ENCODE results near the gene QRFPR.

The QRFPR gene

DNA sequence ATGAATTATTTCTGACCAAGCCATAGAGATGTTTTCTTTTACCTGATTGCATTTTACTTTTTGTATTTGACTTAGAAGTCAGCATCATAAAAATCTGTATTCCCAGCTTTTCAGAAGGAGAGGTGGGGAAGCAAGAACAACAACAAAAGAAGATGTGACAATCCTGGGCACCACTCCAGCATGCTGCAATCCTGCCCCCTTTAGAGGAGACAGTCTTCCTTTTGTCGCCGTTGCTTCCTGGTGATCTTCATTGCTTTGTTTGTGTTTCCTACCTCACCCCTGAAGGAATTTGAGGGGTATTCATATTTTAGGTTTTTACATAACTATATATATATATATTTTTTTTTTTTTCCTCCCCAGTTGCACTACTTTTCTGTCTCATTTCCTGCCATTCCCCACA lies 3.7 kb downstream of the QRFPR start:
- H3K4me2 ChIP-seq (ENCODE audit: low read length), result no peak overlapping the region
- no peaks in the 10 kb centered on the region for H3K9me3 ChIP-seq (replicated peaks; ENCODE audit: low read length)
- H3K27me3 ChIP-seq (ENCODE audit: control insufficient read depth, insufficient read depth, low read length), result peaks cover 35% of the 10 kb centered on the region
- H3K4me3 ChIP-seq (ENCODE audit: low read length), result no peak overlapping the region
- H3K9ac ChIP-seq (ENCODE audit: low read depth, low read length), result no peak overlapping the region
- H3K36me3 ChIP-seq (ENCODE audit: insufficient read depth, low read length), result no peaks in the 10 kb centered on the region
- peaks cover 18% of the 10 kb centered on the region for H3K4me1 ChIP-seq (ENCODE audit: control insufficient read depth, insufficient read depth, low read length)

DNA sequence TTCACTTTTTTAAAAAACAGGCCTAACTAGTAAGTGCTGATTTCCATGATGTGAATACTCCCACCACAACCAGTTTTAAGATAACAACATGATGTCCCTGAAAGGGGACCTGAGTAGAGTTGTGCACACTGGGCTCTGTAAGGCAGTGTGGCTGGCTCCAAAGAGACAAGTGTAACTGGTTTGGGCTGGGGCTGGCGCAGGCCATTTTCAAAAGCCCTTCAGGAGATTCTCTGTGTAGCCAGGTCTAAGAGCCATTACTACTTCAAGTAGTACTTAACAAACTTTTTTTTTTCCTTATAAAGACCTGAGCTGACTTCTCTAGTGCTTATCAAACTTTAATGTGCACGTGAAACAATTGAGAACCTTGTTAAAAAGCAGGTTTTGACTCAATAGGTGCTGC lies 4.3 kb downstream of the QRFPR start:
- Histone ChIP-seq H3K27me3 (ENCODE audit: control insufficient read depth, insufficient read depth, low read length) (peaks cover 31% of the 10 kb centered on the region), H3K9me3 (replicated peaks; ENCODE audit: low read length) (no peaks in the 10 kb centered on the region), H3K4me1 (ENCODE audit: control insufficient read depth, insufficient read depth, low read length) (peaks cover 18% of the 10 kb centered on the region), H3K36me3 (ENCODE audit: insufficient read depth, low read length) (no peaks in the 10 kb centered on the region), H3K9ac (ENCODE audit: low read depth, low read length) (no peak overlapping the region), H3K4me2 (ENCODE audit: low read length) (no peak overlapping the region), H3K4me3 (ENCODE audit: low read length) (no peak overlapping the region)

DNA sequence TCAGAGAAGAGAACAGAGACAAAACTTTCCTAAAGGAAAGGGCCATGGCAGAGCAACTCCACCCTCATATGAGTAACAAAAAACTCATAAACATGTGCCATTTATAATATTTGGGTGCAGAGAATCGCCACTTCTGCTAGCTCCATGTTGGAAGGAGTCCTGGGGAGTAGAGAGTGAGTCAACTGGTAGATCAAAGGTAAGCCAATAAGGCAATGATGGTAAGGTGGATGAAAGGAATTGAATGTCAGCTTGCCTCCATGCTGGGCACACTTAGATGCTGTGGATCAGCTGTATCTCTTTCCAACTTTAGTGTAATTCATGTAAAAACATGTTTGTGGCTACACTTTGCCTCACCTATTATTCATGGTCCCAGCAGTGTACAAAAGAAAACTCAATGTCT lies 4.7 kb downstream of the QRFPR start:
- peaks cover 26% of the 10 kb centered on the region for H3K27me3 ChIP-seq (ENCODE audit: control insufficient read depth, insufficient read depth, low read length)
- H3K36me3 ChIP-seq (ENCODE audit: insufficient read depth, low read length), result no peaks in the 10 kb centered on the region
- H3K4me1 ChIP-seq (ENCODE audit: control insufficient read depth, insufficient read depth, low read length), result peaks cover 18% of the 10 kb centered on the region

DNA sequence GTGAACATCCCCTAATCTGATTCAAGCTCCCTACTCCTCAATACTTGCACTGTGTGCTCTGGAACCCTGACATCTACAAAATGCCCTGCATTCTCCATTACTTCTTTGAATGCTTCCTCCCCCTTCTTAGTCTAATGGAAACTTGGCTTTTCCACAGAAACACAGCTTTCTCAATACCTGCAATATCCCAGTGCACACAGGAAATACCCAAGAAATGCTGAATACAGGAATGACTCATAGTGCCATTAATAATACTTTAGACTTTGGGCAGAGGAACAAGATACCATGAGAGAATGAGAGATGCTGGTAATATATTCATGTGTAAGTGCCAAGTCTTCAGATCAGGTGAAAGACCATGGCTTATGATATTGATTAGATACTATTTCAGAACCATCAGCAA lies 5.6 kb downstream of the QRFPR start:
- Histone ChIP-seq H3K9me3 (replicated peaks; ENCODE audit: low read length) (no peaks in the 10 kb centered on the region), H3K4me3 (ENCODE audit: low read length) (no peak overlapping the region), H3K36me3 (ENCODE audit: insufficient read depth, low read length) (no peaks in the 10 kb centered on the region), H3K27me3 (ENCODE audit: control insufficient read depth, insufficient read depth, low read length) (peaks cover 18% of the 10 kb centered on the region), H3K4me1 (ENCODE audit: control insufficient read depth, insufficient read depth, low read length) (peaks cover 10% of the 10 kb centered on the region), H3K9ac (ENCODE audit: low read depth, low read length) (no peak overlapping the region), H3K4me2 (ENCODE audit: low read length) (no peak overlapping the region)

More for the DNA sequence above, 4.7 kb downstream of the QRFPR start:
- Histone ChIP-seq H3K4me3 (ENCODE audit: low read length) (no peak overlapping the region), H3K9me3 (replicated peaks; ENCODE audit: low read length) (no peaks in the 10 kb centered on the region), H3K4me2 (ENCODE audit: low read length) (no peak overlapping the region), H3K9ac (ENCODE audit: low read depth, low read length) (no peak overlapping the region)

DNA sequence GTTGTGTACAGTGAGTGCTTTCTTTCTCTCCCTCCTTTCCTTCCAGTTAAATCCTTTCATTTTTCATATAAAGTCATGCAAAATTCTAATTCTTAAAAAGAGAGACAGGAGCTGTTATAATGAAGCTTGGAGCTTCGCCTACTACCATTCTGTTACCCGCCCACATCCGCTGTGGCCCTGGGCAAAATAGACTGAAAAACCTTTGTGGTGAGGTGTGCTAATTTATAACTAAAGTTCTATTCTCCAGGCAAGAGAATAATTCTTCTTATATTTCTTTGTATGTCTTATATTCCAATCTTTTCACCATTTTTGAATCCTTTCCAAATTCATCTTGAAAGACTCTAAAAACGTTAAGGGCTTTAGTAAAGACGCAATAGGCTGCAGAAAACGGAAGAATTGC lies 7.0 kb downstream of the QRFPR start:
- Histone ChIP-seq H3K36me3 (ENCODE audit: insufficient read depth, low read length) (no peaks in the 10 kb centered on the region), H3K27me3 (ENCODE audit: control insufficient read depth, insufficient read depth, low read length) (peaks cover 3% of the 10 kb centered on the region), H3K9ac (ENCODE audit: low read depth, low read length) (no peak overlapping the region), H3K4me2 (ENCODE audit: low read length) (no peak overlapping the region), H3K4me3 (ENCODE audit: low read length) (no peak overlapping the region), H3K9me3 (replicated peaks; ENCODE audit: low read length) (no peaks in the 10 kb centered on the region), H3K4me1 (ENCODE audit: control insufficient read depth, insufficient read depth, low read length) (peaks cover 8% of the 10 kb centered on the region)

DNA sequence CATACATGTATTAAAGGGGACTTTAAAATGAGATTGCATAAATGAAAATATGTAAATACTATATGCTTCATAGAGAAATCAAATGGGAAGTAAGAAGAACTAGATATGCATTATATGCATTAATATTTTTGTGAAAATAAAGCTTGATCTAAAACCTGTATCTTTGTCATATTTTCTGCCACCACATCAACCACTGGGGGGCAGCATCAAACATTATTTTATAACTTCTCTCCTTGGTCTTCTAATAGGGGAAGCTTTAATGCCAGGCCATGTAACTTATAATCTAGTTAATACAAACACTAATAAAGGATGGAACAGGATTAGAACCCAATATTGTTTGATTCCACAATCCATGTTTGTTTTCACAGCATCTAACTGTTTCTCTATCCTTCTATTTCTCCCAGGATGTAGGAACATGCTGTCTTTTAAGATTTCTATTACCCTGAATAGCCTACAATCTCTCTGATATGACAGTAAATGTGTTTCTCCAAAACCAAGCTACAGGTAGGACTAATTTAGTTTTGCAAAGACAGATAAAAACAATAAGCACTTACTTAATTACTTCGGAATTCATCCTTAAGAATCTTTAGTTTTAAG lies 10.0 kb downstream of the QRFPR start:
- H3K4me2 ChIP-seq (ENCODE audit: low read length), result no peak overlapping the region
- no peak overlapping the region for H3K9ac ChIP-seq (ENCODE audit: low read depth, low read length)
- no peaks in the 10 kb centered on the region for H3K9me3 ChIP-seq (replicated peaks; ENCODE audit: low read length)
- no peak overlapping the region for H3K4me3 ChIP-seq (ENCODE audit: low read length)
- peaks cover 8% of the 10 kb centered on the region for H3K4me1 ChIP-seq (ENCODE audit: control insufficient read depth, insufficient read depth, low read length)
- no peaks in the 10 kb centered on the region for H3K27me3 ChIP-seq (ENCODE audit: control insufficient read depth, insufficient read depth, low read length)
- no peaks in the 10 kb centered on the region for H3K36me3 ChIP-seq (ENCODE audit: insufficient read depth, low read length)

DNA sequence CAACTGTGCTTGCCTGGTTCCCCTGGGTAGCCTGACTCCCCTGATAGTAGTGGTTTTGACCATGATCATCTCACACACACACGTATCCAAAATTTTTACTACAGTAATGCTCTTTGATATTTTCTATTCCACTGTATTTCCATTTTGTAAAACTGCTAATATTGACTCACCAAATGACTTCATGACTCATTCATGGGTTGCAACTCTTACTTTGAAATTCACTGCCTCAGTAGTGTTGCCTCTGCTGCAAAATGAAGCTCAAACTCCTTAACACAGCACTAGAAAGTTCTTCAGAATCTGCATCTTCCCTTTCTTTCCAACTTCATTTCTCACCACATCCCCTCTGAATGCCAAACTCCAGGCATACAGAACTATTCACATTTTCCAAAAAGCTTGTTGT lies 20.3 kb downstream of the QRFPR start:
- Histone ChIP-seq H3K36me3 (ENCODE audit: insufficient read depth, low read length) (no peaks in the 10 kb centered on the region), H3K4me2 (ENCODE audit: low read length) (no peak overlapping the region), H3K9me3 (replicated peaks; ENCODE audit: low read length) (no peaks in the 10 kb centered on the region), H3K4me3 (ENCODE audit: low read length) (no peak overlapping the region), H3K4me1 (ENCODE audit: control insufficient read depth, insufficient read depth, low read length) (peaks cover 19% of the 10 kb centered on the region), H3K9ac (ENCODE audit: low read depth, low read length) (no peak overlapping the region), H3K27me3 (ENCODE audit: control insufficient read depth, insufficient read depth, low read length) (no peaks in the 10 kb centered on the region)

DNA sequence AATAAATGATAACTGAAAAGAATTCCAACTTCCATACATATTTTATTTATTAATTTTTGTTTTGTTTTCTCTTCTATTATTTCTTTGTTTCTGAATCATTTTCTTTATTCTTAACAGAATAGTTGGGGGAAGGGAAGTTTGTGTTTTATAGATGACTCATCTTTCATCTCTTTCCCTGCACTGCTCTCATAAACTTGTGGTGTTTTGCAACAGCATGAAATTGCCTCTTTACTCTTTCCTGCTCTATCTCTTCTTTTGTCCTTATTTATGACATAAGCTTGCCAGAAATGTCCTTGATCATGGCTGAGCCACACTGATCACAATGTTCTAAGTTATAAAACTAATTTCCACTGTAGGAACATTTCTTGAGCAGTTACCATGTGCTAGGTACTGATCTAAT lies 22.3 kb downstream of the QRFPR start:
- no peaks in the 10 kb centered on the region for H3K9me3 ChIP-seq (replicated peaks; ENCODE audit: low read length)
- no peaks in the 10 kb centered on the region for H3K36me3 ChIP-seq (ENCODE audit: insufficient read depth, low read length)
- no peaks in the 10 kb centered on the region for H3K27me3 ChIP-seq (ENCODE audit: control insufficient read depth, insufficient read depth, low read length)
- H3K4me3 ChIP-seq (ENCODE audit: low read length), result no peak overlapping the region
- H3K4me2 ChIP-seq (ENCODE audit: low read length), result no peak overlapping the region
- H3K9ac ChIP-seq (ENCODE audit: low read depth, low read length), result no peak overlapping the region
- H3K4me1 ChIP-seq (ENCODE audit: control insufficient read depth, insufficient read depth, low read length), result peaks cover 19% of the 10 kb centered on the region

DNA sequence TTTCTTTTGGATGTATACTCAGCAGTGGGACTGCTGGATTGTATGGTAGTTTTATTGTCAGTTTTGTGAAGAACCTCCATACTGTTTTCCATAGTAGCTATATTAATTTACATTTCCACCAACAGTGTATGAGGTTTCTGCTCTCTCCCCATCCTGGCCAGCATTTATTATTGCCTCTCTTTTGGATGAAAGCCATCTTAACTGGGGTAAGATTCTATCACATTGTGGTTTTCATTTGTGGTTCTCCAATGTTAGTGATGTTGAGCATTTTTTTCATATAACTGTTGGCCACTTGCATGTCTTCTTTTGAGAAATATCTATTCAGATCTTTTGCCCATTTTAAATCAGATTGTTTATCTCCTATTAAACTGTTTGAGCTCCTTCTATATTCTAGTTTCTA lies 27.6 kb downstream of the QRFPR start:
- H3K4me2 ChIP-seq (ENCODE audit: low read length), result no peak overlapping the region
- no peaks in the 10 kb centered on the region for H3K36me3 ChIP-seq (ENCODE audit: insufficient read depth, low read length)
- no peak overlapping the region for H3K9ac ChIP-seq (ENCODE audit: low read depth, low read length)
- H3K4me1 ChIP-seq (ENCODE audit: control insufficient read depth, insufficient read depth, low read length), result peaks cover 3% of the 10 kb centered on the region
- H3K9me3 ChIP-seq (replicated peaks; ENCODE audit: low read length), result no peaks in the 10 kb centered on the region
- no peaks in the 10 kb centered on the region for H3K27me3 ChIP-seq (ENCODE audit: control insufficient read depth, insufficient read depth, low read length)
- H3K4me3 ChIP-seq (ENCODE audit: low read length), result no peak overlapping the region

DNA sequence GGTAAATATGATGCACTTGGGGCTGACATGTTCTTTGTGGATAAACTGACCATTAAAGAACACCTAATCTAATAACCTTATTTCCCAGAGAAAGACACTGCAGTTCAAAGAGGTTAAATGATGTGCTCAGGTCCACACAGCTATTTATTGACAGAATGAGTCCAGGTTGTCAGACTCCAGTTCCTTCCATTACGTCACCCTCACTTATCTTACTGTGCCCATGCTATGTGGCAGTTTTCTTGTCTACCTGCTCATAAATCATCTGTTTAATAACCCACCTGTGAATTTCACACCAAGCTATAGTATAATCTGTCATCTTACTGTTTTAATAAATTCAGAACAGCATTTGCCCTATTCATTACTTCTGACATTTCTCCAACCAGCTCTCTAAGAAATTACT lies 36.7 kb downstream of the QRFPR start:
- no peak overlapping the region for H3K4me2 ChIP-seq (ENCODE audit: low read length)
- no peaks in the 10 kb centered on the region for H3K4me1 ChIP-seq (ENCODE audit: control insufficient read depth, insufficient read depth, low read length)
- no peak overlapping the region for H3K4me3 ChIP-seq (ENCODE audit: low read length)
- no peak overlapping the region for H3K9ac ChIP-seq (ENCODE audit: low read depth, low read length)
- no peaks in the 10 kb centered on the region for H3K9me3 ChIP-seq (replicated peaks; ENCODE audit: low read length)
- peaks cover 4% of the 10 kb centered on the region for H3K27me3 ChIP-seq (ENCODE audit: control insufficient read depth, insufficient read depth, low read length)
- H3K36me3 ChIP-seq (ENCODE audit: insufficient read depth, low read length), result no peaks in the 10 kb centered on the region

DNA sequence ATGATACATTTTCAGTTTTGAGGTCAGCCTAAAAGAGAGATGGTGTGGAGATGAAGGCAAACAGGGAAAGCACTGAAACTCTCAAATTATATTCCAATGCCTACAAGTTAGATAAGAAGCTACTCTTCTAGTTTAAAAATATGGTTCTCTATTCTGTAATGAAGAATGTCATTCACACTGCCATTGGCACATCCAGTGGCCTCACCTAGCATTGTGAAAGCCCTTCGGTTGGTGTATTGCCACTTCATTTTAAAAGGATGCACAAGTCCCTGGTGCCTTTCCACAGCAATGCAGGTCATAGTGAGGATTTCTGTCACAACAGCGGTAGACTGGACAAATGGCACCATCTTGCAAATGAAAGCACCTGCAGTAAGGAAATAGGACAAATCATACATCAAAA lies 40.6 kb downstream of the QRFPR start:
- Histone ChIP-seq H3K36me3 (ENCODE audit: insufficient read depth, low read length) (no peaks in the 10 kb centered on the region), H3K9ac (ENCODE audit: low read depth, low read length) (no peak overlapping the region), H3K27me3 (ENCODE audit: control insufficient read depth, insufficient read depth, low read length) (peaks cover 4% of the 10 kb centered on the region), H3K4me3 (ENCODE audit: low read length) (no peak overlapping the region), H3K4me1 (ENCODE audit: control insufficient read depth, insufficient read depth, low read length) (no peaks in the 10 kb centered on the region), H3K4me2 (ENCODE audit: low read length) (no peak overlapping the region), H3K9me3 (replicated peaks; ENCODE audit: low read length) (no peaks in the 10 kb centered on the region)

DNA sequence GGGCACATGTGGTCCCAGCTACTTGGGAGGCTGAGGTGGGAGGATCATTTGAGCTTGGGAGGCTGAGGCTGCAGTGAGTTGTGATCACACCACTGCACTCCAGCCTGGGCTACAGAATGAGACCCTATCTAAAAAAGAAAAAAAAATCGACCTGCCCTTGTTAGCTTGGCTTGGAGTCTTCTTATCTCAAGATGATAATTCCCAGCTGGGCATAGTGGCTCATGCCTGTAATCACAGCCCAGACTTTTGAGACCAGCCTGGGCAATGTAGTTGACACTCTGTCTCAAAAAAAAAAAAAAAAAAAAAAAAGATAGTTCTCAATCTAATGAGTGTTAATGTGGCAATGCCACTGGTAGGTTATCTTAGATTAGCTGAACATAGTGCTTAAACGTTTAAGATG lies 41.0 kb downstream of the QRFPR start:
- H3K4me2 ChIP-seq (ENCODE audit: low read length), result no peak overlapping the region
- H3K9me3 ChIP-seq (replicated peaks; ENCODE audit: low read length), result no peaks in the 10 kb centered on the region
- no peaks in the 10 kb centered on the region for H3K4me1 ChIP-seq (ENCODE audit: control insufficient read depth, insufficient read depth, low read length)
- H3K9ac ChIP-seq (ENCODE audit: low read depth, low read length), result no peak overlapping the region
- H3K36me3 ChIP-seq (ENCODE audit: insufficient read depth, low read length), result no peaks in the 10 kb centered on the region
- H3K27me3 ChIP-seq (ENCODE audit: control insufficient read depth, insufficient read depth, low read length), result peaks cover 4% of the 10 kb centered on the region
- no peak overlapping the region for H3K4me3 ChIP-seq (ENCODE audit: low read length)

Measured in skeletal muscle satellite cell (primary cell).